HepG2 (cell line): ENCODE measurements around the gene PM20D1. TPM values are rescaled to one million over a fixed set of nuclear protein-coding genes. Genes with fewer than 3 reads are reported as not detected.
A peak's percentile ranks its signal among the peaks of the same experiment; 100 is the strongest.

Experiments
- HMGA1 ChIP-seq: sonication (generic); formaldehyde crosslinking; conservative IDR thresholded peaks from 2 replicates; pipeline ENCODE4 v1.4.0; 2020; ENCODE audit warnings: missing genetic modification reagents
- MAF1 ChIP-seq: sonication (generic); formaldehyde crosslinking; IDR thresholded peaks from 2 replicates; pipeline ENCODE4 v1.5.0; 2020; ENCODE audit warnings: missing genetic modification reagents, borderline replicate concordance
- RAD51 ChIP-seq: fragments of 450-650 bp; IDR thresholded peaks from 2 replicates; pipeline ENCODE4 v1.6.1; 2016; ENCODE audit warnings: borderline replicate concordance
- SETDB1 ChIP-seq: sonication (generic); formaldehyde crosslinking; IDR thresholded peaks from 2 replicates; pipeline ENCODE4 v1.5.1; 2020; ENCODE audit warnings: missing genetic modification reagents, mild to moderate bottlenecking, borderline replicate concordance
- SIX1 ChIP-seq: sonication (generic); formaldehyde crosslinking; IDR thresholded peaks from 2 replicates; pipeline ENCODE4 v1.4.0; 2020; ENCODE audit warnings: missing genetic modification reagents, borderline replicate concordance
- THYN1 ChIP-seq: sonication (generic); formaldehyde crosslinking; IDR thresholded peaks from 2 replicates; pipeline ENCODE4 v1.8.1; 2023; ENCODE audit warnings: low read depth, mild to moderate bottlenecking, moderate library complexity, missing genetic modification reagents, borderline replicate concordance
- ZNF629 ChIP-seq: sonication (generic); formaldehyde crosslinking; conservative IDR thresholded peaks from 2 replicates; pipeline ENCODE4 v1.5.0; 2020; ENCODE audit warnings: missing genetic modification reagents
- ZNF709 ChIP-seq: sonication (generic); formaldehyde crosslinking; IDR thresholded peaks from 2 replicates; pipeline ENCODE4 v1.5.0; 2020; ENCODE audit warnings: mild to moderate bottlenecking, missing genetic modification reagents
- ZNF841 ChIP-seq: sonication (generic); formaldehyde crosslinking; IDR thresholded peaks from 2 replicates; pipeline ENCODE4 v1.8.1; 2023; ENCODE audit warnings: missing genetic modification reagents, borderline replicate concordance
- polyA plus RNA-seq, 8 experiments: library from polyadenylated mRNA; depleted of rRNA in 3 of 8; stranded (reverse) in 7 of 8; unstranded in 1 of 8; fragments of >200 nt; fragmentation: Illumina TruSeq in 4 of 8; extraction: Trizol in 4 of 8; gene quantifications; 2 replicates each; pipeline versions ENCODE4 v1.2.1 to v1.2.3, GENCODE V29; 2011 to 2016; ENCODE audit warnings: low read depth in 4 of 8, missing spikeins in 1 of 8, mixed read lengths in 1 of 8; ENCODE audit not compliant: insufficient read depth in 1 of 8
- total RNA-seq, 5 experiments: library from RNA; depleted of rRNA; stranded (reverse); fragments of >200 nt; fragmentation: Illumina TruSeq; extraction: Trizol; gene quantifications; 2 replicates each; pipeline ENCODE4 v1.2.3, GENCODE V29; 2016; ENCODE audit warnings: low read depth in 1 of 5
- TF ChIP-seq, protein P1 (sequence below): IDR thresholded peaks from 2 replicates; pipeline ENCODE4 v1.6.1; 2016; ENCODE audit warnings: low read depth, missing genetic modification reagents, missing compliant biosample characterization
- TF ChIP-seq, protein P2 (sequence below): sonication (generic); formaldehyde crosslinking; IDR thresholded peaks from 2 replicates; pipeline ENCODE4 v1.5.0; 2020; ENCODE audit warnings: missing genetic modification reagents, mild to moderate bottlenecking, borderline replicate concordance
- TF ChIP-seq, protein P3 (sequence below): sonication (generic); formaldehyde crosslinking; IDR thresholded peaks from 2 replicates; pipeline ENCODE4 v1.4.0; 2020; ENCODE audit warnings: low read depth, mild to moderate bottlenecking, missing genetic modification reagents
- TF ChIP-seq, protein P4 (sequence below): sonication (generic); formaldehyde crosslinking; IDR thresholded peaks from 2 replicates; pipeline ENCODE4 v1.5.1; 2020; ENCODE audit warnings: mild to moderate bottlenecking, missing genetic modification reagents, moderate library complexity
- TF ChIP-seq, protein P5 (sequence below): sonication (generic); formaldehyde crosslinking; IDR thresholded peaks from 2 replicates; pipeline ENCODE4 v1.5.0; 2020; ENCODE audit warnings: mild to moderate bottlenecking, missing genetic modification reagents

The PM20D1 gene
- total and polyA plus RNA-seq, 2 of the 13 experiments (the other 11 are each of a cell fraction or from before 2014, with no cell fraction given) = not detected

DNA sequence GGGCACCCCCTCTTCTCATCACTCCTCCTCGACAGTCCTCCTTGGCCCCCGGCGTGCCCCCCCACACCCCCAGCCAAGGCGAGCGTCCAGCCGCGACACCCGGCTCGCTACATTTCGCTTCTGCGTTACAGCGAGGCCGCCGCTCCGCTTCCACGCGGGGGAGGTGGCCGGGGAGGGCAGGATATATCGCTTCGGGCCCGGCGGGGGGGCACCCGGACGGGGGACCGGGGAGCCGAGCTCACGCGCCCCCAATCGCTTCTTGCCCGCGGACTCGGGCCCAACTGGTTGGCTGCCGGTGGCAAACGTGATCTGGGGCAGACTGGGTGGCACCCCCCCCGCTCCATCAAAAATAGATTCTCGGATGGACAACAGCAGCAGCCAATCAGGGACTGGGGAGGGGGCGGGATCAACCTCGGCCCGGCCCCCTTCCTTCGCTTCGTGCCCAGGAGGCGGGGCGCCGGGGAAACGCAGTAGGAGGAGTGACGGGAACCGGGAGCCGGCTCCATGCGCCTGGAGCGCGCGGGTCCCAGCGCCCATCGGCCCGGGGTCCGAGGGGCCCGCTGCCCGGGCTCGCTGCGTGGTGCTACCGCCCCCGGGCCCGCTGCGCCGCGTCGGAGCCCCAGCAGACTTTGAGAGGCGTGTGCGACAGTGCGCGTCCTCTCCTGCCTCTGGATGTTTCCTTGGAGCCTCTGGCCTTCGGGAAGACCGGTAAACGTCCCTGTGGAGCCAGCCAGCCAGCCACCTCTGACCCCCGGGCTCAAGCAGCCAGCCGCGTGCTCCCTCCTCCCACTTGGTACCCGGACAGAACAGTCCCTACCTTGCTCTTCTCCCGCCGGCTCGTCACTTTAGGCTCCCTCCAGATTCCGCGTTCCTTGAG is 36.8 kb downstream of the PM20D1 start, which contains the start of gene SLC41A1 (continued):
- TF ChIP-seq, protein P1, sequence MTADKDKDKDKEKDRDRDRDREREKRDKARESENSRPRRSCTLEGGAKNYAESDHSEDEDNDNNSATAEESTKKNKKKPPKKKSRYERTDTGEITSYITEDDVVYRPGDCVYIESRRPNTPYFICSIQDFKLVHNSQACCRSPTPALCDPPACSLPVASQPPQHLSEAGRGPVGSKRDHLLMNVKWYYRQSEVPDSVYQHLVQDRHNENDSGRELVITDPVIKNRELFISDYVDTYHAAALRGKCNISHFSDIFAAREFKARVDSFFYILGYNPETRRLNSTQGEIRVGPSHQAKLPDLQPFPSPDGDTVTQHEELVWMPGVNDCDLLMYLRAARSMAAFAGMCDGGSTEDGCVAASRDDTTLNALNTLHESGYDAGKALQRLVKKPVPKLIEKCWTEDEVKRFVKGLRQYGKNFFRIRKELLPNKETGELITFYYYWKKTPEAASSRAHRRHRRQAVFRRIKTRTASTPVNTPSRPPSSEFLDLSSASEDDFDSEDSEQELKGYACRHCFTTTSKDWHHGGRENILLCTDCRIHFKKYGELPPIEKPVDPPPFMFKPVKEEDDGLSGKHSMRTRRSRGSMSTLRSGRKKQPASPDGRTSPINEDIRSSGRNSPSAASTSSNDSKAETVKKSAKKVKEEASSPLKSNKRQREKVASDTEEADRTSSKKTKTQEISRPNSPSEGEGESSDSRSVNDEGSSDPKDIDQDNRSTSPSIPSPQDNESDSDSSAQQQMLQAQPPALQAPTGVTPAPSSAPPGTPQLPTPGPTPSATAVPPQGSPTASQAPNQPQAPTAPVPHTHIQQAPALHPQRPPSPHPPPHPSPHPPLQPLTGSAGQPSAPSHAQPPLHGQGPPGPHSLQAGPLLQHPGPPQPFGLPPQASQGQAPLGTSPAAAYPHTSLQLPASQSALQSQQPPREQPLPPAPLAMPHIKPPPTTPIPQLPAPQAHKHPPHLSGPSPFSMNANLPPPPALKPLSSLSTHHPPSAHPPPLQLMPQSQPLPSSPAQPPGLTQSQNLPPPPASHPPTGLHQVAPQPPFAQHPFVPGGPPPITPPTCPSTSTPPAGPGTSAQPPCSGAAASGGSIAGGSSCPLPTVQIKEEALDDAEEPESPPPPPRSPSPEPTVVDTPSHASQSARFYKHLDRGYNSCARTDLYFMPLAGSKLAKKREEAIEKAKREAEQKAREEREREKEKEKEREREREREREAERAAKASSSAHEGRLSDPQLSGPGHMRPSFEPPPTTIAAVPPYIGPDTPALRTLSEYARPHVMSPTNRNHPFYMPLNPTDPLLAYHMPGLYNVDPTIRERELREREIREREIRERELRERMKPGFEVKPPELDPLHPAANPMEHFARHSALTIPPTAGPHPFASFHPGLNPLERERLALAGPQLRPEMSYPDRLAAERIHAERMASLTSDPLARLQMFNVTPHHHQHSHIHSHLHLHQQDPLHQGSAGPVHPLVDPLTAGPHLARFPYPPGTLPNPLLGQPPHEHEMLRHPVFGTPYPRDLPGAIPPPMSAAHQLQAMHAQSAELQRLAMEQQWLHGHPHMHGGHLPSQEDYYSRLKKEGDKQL (CRISPR knock-in tag) = no peak
- TF ChIP-seq, protein P2, sequence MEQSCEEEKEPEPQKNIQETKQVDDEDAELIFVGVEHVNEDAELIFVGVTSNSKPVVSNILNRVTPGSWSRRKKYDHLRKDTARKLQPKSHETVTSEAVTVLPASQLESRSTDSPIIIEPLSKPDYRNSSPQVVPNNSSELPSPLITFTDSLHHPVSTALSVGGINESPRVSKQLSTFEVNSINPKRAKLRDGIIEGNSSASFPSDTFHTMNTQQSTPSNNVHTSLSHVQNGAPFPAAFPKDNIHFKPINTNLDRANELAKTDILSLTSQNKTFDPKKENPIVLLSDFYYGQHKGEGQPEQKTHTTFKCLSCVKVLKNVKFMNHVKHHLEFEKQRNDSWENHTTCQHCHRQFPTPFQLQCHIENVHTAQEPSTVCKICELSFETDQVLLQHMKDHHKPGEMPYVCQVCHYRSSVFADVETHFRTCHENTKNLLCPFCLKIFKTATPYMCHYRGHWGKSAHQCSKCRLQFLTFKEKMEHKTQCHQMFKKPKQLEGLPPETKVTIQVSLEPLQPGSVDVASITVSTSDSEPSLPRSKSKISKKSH (CRISPR knock-in tag) = no peak; the same call in 1 of the 2 replicates
- TF ChIP-seq MAF1 (CRISPR knock-in tag) (no peak), ZNF709 (CRISPR knock-in tag) (no peak; the same call in 1 of the 2 replicates), RAD51 (no peak), ZNF841 (CRISPR knock-in tag) (no peak), SETDB1 (no peak), THYN1 (CRISPR knock-in tag) (no peak), HMGA1 (CRISPR knock-in tag) (no peak), SIX1 (no peak), ZNF629 (CRISPR knock-in tag) (no peak)
- TF ChIP-seq, protein P3, sequence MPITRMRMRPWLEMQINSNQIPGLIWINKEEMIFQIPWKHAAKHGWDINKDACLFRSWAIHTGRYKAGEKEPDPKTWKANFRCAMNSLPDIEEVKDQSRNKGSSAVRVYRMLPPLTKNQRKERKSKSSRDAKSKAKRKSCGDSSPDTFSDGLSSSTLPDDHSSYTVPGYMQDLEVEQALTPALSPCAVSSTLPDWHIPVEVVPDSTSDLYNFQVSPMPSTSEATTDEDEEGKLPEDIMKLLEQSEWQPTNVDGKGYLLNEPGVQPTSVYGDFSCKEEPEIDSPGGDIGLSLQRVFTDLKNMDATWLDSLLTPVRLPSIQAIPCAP (CRISPR knock-in tag) = no peak
- TF ChIP-seq, protein P4, sequence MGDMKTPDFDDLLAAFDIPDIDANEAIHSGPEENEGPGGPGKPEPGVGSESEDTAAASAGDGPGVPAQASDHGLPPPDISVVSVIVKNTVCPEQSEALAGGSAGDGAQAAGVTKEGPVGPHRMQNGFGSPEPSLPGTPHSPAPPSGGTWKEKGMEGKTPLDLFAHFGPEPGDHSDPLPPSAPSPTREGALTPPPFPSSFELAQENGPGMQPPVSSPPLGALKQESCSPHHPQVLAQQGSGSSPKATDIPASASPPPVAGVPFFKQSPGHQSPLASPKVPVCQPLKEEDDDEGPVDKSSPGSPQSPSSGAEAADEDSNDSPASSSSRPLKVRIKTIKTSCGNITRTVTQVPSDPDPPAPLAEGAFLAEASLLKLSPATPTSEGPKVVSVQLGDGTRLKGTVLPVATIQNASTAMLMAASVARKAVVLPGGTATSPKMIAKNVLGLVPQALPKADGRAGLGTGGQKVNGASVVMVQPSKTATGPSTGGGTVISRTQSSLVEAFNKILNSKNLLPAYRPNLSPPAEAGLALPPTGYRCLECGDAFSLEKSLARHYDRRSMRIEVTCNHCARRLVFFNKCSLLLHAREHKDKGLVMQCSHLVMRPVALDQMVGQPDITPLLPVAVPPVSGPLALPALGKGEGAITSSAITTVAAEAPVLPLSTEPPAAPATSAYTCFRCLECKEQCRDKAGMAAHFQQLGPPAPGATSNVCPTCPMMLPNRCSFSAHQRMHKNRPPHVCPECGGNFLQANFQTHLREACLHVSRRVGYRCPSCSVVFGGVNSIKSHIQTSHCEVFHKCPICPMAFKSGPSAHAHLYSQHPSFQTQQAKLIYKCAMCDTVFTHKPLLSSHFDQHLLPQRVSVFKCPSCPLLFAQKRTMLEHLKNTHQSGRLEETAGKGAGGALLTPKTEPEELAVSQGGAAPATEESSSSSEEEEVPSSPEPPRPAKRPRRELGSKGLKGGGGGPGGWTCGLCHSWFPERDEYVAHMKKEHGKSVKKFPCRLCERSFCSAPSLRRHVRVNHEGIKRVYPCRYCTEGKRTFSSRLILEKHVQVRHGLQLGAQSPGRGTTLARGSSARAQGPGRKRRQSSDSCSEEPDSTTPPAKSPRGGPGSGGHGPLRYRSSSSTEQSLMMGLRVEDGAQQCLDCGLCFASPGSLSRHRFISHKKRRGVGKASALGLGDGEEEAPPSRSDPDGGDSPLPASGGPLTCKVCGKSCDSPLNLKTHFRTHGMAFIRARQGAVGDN (CRISPR knock-in tag) = peak; percentile 77
- TF ChIP-seq, protein P5, sequence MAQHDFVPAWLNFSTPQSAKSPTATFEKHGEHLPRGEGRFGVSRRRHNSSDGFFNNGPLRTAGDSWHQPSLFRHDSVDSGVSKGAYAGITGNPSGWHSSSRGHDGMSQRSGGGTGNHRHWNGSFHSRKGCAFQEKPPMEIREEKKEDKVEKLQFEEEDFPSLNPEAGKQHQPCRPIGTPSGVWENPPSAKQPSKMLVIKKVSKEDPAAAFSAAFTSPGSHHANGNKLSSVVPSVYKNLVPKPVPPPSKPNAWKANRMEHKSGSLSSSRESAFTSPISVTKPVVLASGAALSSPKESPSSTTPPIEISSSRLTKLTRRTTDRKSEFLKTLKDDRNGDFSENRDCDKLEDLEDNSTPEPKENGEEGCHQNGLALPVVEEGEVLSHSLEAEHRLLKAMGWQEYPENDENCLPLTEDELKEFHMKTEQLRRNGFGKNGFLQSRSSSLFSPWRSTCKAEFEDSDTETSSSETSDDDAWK (CRISPR knock-in tag) = no peak
